Inflammatory macrophage treated with lipopolysaccharide for 1 hour (primary cell): ENCODE measurements around the gene NCKAP5.

Source experiments
- DNase-seq, 2 donors: peaks; one replicate each; pipeline ENCODE4 v3.0.0-alpha.2; 2020 to 2022

NCKAP5 gene

DNA sequence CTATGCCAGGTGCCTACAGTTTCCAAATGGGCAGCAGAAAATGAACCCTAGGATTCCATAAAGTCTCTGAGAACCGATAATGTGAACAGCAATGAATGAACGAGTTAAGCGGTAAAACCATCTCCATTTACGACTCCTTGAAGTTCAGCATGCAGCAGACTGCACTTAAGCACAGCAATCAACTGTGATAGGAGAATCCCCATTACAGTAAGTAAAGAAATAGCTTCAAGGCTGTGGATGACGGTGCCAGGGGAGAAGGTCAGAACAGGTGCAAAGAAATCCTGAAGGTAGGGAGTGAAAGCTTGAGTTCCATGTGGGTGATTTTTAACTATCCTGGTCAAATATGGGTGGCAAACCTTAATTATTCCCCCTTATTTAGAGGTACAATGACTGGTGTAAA is 444.4 kb downstream of the NCKAP5 start:
- no peak for DNase-seq

DNA sequence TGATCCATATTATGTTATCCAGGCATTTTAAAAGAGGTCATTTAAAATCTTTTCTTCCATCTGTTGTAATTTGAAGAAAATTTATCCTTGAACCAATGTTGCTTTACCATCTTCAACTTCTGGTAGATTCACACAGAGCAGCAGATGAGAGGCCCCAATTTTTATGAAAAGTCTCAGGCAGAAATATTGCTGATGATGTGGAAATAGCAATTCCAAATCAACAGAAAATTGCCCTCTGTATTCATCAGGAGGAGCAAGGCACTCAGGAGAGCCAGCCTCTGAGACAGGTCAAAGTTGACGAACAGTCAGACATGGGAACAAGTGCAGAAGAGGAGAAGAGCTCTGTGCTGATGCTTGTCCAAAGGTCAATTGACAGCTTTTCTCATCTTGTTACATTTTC is 444.9 kb downstream of the NCKAP5 start:
- no peak for DNase-seq

DNA sequence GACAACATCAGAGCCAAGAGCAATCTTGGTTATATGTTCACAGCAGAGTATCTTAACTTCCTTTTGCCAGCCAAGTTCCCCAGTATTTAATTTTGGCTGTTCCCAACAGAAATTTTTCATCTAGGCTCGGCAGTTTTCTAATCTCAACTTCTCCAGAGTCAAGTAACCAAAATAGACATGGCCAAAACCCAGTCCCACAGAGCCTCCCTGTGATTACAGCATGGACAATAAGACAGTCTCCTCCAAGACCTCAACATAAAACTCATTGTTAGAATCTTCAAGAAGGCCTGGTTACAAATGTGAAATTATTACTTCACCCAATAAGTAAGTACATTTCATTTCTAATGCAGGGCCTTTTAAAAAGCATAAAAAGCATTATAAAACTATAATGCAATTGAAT is 445.7 kb downstream of the NCKAP5 start:
- no peak for DNase-seq

DNA sequence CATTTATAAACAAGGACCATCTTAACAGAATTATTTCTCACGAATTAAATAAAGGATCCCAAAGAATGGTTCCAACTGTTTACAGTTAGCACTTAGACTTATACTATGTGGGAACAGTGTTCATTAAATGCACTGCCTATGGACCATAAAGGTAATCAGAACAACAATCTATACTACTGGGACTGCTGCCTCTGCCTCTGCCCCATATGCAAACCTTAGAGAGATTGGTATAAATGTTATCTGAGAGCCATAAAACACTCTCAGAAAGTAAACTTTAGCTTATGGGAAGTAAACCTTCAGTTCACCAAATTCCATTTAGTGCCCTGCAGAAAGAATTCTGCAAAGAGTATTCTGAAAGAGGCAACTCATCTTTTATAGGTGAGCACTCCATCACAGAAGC is 448.0 kb downstream of the NCKAP5 start:
- DNase-seq = no peak

DNA sequence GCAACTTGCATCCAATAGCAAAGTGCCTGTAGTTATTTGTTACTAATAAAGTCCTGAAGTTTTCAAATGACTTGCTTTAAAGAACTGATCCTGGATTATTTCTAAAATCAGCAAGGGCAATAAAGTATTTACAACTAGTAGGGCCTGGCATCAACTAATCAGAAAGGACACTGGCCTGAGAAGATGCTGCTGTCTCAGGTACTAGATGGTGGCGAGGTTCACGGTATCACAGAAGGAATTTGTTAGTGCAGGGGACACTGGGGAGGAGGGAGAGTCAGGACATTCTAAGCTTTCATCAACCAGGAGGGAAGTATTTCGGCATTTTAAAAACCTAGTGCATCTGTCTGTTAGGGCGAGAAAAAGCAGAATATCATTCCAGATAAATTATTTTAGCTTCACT is 458.1 kb downstream of the NCKAP5 start:
- DNase-seq = no peak

DNA sequence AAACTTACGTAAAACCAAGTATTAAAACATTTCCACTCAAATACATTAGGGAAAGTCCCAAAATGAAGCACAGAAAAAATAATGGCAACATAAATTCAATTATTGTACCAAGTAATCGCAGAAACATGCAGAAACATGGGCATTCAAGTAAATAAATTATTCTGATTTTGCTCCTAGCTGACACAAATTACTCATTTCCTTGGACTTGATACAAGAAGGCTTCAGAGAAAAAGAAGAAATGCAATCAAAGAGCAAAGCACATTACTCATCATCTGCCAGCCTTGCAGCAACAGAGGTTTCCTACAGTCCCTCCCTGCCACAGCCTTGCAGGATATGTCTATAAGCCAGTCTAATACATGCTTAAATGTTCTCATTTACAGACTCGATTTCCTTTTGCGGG is 458.5 kb downstream of the NCKAP5 start:
- no peak for DNase-seq

DNA sequence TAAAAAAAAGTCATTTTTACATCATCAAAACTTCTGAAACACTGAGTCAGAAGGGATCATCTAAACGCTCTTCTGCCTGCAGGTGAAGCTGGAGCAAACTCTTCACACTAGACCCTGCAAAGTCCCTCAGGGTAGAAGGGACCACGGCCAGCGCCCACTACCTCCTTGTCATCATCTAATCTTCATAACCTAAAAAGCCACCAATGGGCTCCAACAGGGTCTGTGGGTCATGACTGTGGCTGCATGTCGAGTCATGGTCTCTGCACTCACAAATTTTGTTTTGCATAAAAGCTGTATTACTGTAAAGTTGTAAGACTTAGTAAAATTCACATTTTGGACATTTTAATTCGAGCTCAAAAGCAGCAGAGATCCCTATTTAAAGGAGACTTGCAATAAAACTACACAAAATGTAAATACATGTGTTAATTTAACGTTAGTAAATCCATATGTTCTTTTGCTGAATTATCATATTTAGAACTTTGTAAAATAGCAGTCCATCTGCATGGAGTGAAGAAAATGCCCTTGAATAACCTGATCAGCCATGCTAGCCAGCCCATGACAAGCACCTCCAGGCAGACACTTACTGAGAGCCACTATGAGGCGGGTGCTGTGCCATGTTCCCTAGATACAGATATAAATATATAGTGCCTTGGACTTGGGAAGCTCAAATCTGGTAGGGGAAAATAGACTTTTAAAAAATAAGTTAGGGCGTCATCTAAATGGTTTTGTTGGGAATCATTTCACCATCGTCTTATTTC is 461.0 kb downstream of the NCKAP5 start:
- DNase-seq = no peak

DNA sequence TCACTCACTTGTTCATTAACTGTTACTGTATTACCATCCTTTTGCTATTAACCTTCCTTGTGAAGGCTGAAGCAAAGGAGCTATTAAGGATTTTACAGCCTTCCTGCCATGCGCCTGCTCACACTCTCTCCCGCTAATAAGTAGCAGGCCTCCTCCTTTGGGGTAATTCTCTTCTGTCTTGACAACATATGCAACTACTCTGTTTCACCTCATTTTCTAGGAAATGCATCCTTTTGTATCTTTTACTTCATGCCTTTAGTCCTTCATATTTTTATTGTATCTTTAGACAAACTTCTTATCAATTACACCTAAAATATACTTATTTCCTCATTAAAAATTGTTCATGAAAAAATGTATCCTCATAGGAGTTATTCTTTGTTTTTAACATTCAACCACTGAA is 463.4 kb downstream of the NCKAP5 start:
- DNase-seq = no peak

DNA sequence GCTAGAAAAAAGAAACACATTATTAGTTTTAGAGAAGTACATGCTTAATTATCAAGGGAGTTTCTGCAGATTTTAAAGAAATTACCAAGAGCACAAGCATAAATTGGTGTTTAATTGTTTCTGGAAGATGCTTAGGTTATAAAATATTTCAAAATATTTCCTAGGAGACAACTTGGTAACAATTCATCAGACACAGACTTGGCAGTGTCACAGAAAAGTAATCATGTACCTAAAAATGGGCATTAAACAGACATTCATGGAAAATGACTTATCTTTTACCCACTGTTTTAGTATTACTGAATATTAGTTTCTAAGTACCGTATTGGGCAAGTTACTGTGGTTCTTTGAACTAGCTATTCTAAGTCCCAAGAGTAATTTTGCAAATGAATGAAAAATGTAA is 469.5 kb downstream of the NCKAP5 start:
- DNase-seq = no peak

DNA sequence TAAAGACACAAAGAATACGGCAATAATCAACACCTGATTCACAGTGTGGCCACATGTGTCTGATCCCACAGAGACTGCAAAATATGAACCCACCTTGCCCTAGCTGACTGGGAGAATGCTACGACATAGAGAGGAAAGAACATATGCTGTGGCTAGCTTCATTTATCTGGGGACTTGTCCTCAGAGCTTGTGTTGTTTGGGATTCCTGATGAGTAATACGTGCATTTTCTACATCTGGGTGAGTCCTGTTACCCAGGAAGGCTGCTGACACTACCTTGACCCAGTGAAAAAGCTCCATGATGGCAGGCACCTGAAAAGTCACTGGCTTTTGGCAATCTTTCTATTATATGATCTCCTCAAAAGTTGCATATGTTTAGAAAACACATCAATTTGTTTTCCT is 470.6 kb downstream of the NCKAP5 start:
- DNase-seq = no peak

DNA sequence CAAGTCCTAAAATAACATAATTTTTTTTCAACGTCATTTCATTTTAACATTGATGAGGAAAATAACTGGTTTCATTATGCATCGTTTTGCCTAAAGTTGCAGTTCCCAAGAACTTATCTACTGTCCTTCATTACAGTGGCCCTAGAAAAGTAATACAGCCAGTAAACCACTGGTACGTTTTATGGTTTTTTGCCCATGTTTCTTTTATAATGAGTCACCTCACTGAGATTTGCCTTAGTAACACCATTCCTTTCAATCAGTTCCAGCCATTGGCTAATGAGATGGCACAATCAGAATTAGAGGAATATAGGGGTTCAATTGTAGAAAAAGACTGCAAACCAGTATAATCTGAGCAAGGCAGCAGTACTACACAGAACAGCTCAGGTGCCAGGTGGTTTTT is 475.7 kb downstream of the NCKAP5 start:
- no peak for DNase-seq

DNA sequence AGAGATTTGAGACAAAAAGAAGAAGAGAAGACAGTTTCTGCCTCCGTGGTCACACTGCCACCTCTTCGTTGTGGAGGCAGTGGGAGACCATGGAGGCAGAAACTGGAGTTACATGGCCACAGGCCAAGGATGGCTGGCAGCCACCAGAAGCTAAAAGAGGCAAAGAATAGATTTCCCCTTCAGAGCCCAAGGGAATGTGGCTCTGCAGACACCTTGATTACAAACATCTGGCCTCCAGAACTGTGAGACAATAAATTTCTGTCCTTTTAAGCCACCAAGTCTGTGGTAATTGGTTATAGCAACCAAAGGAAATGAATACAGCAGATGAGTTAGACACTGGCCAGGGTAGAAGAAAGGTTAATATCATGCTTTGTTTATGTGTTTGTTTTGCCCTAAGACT is 477.9 kb downstream of the NCKAP5 start:
- no peak for DNase-seq

DNA sequence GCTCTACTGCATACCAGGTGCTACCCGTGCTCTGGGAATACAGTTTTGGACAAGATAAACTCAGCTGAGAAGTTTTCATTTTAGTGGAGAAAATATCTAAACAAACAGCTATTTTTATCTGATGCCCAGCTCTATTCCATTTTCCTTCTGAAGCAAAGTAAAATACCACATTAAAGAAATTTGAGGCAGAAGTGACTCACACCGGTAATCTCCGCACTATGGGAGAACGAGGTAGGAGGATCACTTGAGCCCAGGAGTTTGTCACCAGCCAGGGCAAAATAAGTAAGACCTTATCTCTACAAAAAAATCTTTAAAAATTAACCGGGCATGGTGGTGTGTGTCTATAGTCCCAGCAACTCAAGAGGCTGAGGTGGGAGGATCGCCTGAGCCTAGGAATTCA is 482.1 kb downstream of the NCKAP5 start:
- no peak for DNase-seq

DNA sequence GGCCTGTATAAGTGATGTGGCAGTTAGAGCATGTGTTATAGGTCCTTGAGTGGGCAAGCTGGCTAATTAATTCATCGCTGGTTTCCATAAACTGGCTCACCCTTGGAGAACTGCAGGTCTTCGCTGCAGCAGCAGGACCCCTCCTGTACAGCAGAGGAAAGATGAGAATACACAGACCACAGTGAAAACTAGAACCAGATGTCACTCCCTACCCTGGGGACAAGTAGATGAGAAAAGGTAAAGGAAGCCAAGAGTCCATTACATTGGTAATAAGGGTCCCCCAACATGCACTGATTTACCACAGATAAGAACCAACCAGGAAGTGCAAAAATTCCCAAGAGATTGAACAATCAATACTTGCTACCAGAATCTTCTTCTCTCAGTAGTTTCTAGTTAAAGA is 482.6 kb downstream of the NCKAP5 start:
- DNase-seq = no peak

DNA sequence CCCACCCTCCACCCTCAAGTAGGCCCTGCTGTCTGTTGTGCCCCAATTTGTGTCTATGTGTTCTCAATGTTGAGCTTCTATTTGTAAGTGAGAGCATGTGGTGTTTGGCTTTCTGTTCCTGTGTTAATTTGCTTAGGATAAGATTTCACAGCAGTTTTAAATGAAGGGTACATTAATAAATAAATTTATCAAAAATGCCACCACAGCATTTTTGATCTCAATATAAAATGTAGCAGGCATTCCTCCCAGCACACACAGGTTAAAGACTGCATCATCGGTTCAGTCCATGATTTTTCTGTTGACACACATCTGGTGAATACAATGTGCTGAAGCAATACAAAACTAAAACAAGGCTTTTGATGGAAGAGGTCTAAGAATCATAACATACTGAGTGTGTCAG is 486.2 kb downstream of the NCKAP5 start:
- no peak for DNase-seq

DNA sequence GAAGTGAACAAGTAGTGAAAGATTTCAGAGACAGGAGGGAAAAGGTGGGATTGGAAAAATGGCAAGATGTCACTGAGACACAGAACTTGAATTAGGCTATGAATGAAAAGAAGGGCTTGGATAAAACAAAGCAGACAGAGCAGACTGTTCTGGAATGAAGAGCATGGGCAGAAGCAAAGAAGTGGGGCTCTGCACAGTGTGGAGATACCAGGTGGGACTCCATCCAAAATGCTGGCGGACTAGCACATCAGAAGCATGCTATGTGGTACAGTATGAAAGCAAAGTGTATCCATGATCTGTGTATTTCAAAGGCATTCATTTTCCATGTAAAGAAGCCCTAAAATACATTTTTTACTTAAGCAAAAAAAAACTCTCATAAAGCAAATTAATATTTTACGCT is 487.4 kb downstream of the NCKAP5 start:
- DNase-seq = no peak

DNA sequence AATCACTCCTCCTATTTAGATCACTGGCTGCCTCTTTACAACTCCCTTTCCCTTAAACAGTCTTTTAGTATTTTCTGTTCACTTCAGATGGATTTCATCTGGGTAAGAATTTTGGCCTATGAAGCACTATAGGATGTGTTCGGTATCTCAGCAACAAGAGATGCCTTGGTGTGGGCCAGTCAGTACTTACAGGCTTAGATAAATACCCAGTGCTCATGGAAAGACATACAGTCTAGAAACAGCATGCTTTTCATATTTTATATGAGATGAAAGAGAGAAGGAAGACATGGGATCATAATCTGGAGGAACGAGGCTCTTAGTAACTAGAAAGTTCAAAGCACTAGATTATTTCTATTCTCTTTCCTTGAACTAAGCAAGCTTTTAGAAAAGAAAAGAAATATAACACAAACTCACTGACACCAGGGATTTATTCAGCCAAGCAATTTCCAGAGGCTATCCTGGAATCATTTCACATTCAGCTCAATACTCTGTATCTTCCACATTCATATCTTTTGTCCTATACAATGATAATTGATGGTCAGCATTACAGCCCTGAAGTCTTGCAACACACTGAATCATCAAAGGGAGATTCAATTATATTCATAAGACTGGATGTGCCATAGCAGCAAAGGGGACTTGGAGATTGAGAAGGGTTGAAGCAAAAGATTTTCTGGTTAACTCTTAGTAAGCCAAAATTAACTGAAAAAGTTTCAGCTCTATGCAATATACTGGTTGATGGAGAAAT is 489.4 kb downstream of the NCKAP5 start:
- no peak for DNase-seq

DNA sequence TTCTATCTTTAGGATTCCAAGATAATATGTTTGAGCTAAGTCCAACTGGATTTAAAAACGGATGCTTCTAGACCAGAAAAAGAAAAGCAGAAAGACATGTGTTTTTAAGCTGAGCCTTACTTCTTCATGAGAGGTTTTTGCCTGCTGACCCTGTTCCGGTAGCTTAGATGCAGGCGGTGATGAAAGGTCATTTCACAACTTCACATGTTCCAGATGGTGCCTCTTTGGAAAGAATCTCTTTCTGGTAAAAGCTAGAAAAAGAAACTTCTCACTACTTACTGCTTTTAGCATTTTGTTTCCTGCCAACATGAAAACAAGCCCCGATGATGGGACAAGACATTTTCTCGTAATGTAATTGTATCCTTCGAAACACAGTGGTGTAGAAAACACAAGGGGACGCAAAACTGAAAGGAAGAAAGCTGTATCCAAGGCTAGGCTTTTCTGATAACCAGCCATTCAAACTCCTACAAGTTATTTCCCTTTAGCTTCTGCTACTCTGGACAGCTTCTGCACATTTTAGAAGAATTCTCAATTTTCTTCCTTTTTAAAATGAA is 490.9 kb downstream of the NCKAP5 start:
- no peak for DNase-seq

DNA sequence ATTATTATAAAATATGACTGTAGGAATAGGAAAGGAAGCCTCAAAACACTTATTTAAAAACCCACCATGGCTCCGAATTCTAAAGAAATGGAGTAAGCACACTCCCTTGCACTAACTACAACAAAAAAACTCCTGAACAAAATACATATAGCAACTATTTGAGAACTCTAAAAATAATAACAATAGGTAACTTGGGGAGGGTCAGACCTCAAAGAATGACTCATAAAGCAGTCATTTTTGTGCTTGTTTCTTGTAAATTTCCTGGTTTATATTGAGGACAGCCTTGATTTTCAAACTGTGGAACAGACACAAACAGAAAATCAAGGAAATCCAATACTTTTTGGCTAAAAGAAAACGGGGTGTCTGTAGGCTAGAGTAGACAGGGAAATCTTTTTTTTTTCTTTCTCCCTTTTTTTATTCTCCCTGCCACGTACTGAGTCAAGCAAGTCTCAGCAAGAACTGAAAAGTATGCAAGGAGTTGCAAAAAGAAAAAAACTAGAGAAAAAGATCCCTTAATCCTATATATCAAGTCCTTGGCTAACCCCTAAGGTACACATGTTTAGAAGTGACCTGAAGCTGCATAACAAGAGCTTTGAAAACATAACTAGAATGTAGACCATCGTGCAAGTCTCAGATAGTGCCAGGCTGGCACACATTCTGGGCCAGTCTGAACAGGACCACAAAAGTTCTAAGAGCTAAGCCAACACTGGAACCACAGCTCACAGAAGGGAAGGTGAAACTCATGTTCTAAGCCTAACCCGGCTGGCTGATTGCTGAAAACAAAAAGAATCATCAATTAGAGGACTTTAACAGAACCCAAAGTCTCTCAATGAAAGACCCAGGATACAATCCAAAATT is 495.2 kb downstream of the NCKAP5 start:
- no peak for DNase-seq

DNA sequence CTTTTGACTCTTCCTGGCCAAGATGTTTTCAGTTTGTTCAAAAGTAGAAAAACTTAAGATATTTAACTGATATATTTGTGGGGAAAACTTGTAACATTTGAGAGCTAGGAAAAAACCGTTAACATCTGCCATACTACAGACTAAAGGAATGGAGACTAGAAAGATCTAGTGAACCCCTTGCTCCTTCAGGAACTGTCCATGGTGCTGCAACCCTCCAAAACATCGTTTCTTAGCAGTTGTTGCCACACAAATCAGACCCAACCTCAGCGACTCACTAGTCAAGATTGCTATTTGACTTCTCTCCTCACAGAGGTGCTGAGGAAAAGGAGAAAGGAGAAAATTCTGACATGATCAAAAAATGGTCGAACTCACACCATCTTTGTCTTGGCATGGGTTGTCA is 504.5 kb downstream of the NCKAP5 start:
- DNase-seq = no peak

DNA sequence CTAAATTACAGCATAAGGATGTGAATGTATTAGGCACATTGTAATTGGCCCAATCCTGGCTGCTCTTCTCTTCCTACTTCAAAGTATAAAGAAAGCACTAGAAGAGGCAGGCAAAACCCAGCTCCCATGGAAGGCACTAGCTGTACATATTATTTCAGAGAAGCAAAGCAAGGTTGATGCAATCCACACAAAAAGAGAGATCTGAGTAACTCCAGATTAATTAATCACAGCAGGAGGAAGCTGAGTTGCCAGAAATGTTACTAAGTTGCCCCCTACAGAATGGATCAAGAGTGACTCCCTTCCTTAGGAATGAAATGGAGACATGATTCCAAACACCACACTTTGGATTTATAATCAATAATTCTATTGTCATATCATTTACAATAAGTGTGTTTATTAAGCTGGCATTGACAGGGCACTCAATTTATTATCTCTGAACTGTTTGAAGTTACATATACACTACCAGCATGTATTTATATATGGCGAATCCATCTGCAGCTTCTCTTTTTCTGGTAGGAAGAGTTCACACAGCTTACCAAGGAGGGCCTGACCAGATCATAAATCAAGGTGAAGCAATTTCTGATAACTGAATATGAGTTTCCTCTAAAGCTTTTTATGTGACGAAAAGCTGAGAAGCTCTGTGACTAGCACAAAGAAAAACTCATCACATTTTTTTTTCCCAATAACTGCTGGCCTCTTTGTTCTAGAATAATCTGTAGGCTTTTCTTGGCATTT is 505.2 kb downstream of the NCKAP5 start:
- DNase-seq = no peak

DNA sequence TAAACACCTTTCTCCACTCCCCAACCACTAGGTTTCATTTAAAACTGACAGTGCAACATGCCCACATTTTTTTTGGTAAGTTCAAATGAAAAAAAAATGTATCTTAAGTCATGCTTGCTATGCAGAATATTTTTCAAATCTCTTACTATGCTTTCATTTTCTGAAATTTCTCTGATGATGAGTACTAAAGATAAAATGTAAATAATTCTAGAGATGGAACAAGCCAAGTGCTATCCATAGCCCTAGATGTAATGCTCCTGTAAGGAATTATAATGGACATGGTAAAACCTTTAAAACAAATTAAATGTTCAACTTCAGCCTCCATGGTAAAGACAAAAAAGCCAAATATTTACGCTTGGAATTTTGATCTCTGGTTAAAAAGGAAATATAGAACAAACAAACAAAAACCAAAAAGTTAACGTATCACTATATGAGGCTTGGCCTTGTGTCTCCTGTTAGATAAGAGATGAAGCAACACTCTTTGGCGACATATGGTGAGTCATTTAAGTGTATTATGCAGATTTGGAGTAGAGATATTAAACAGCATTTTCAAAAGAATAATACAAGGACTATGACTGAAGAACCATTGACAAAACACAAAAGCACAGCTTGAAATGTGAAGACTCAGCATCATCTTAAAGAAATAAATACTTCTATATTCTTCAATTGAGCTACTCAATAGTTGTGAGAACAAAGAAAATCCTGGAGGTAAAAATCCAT is 506.2 kb downstream of the NCKAP5 start:
- no peak for DNase-seq
